ENCODE measurements around the gene PCDH10. TPM values are rescaled to one million over a fixed set of nuclear protein-coding genes. Genes with fewer than 3 reads are reported as not detected.
A peak's percentile ranks its signal among the peaks of the same experiment; 100 is the strongest.

The PCDH10 gene
- polyA plus RNA-seq, 1 experiment, result 31.1 TPM

DNA sequence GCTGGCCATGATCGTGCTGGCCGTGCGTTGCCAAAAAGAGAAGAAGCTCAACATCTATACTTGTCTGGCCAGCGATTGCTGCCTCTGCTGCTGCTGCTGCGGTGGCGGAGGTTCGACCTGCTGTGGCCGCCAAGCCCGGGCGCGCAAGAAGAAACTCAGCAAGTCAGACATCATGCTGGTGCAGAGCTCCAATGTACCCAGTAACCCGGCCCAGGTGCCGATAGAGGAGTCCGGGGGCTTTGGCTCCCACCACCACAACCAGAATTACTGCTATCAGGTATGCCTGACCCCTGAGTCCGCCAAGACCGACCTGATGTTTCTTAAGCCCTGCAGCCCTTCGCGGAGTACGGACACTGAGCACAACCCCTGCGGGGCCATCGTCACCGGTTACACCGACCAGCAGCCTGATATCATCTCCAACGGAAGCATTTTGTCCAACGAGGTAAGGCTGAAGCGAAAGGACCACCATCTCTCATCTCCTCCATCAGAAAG is 3.3 kb downstream of the PCDH10 start:
- DNase-seq (ENCODE audit: low read depth), result no peak
- Histone ChIP-seq H3K4me3 (ENCODE audit: low read depth, low read length) (peak overlapping the region; percentile 58), H3K36me3 (ENCODE audit: control insufficient read depth, insufficient read depth, low read length) (no peaks in the 10 kb centered on the region), H3K27me3 (ENCODE audit: control insufficient read depth, insufficient read depth, low read length) (peaks cover 3% of the 10 kb centered on the region)
- no peak for TF ChIP-seq CTCF (IDR thresholded peaks at IDR 0.05; ENCODE audit: insufficient read depth, low read depth, low read length)
- ChIA-PET CTCF (interaction anchor here (0.9 to 1.5 kb wide), 4 partner anchors 8 to 1783 kb away, joined by 3 to 4 read pairs (median 4); no protein-coding TSS in a partner anchor), POLR2A (no interaction called here)

DNA sequence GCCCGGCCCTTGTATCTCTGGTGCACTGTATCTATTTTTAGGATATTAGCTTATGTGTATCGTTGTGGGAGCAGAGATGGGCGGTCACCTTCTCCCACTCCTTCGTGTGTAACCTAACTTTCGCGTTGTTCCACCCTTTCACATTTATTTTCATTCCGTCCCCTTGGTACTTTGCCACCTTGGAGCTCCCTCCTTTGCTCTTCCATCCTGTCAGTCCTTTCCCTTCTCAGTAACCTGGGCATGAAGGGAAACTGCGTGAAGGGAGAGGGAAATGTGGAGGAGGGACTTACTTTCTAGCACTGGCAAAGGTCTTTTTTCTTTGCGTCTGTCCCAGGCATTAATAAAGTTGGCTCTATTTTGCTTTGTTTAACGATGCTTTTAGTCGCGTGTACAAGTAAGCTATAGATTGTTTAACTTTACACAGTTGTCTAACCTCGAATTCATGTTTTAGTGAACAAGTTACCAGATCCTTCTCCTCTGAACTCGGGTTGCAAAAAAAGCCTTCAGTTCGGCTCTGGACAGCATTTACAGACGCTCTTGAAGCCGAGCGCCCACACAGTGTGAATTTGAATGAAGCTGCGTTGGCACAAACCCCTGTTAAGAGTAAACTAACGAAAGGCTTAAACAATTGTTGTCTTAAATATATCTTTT is 3.9 kb downstream of the PCDH10 start:
- TF ChIP-seq CTCF (IDR thresholded peaks at IDR 0.05; ENCODE audit: insufficient read depth, low read depth, low read length), result no peak
- no peaks in the 10 kb centered on the region for H3K36me3 ChIP-seq (ENCODE audit: control insufficient read depth, insufficient read depth, low read length)
- peaks cover 3% of the 10 kb centered on the region for H3K27me3 ChIP-seq (ENCODE audit: control insufficient read depth, insufficient read depth, low read length)
- H3K4me3 ChIP-seq (ENCODE audit: low read depth, low read length), result peak overlapping the region; percentile 58
- DNase-seq (ENCODE audit: low read depth), result no peak
- POLR2A ChIA-PET, result no interaction called here
- CTCF ChIA-PET, result interaction anchor here (0.6 to 1.5 kb wide), 4 partner anchors 8 to 1783 kb away, joined by 3 to 5 read pairs (median 4); no protein-coding TSS in a partner anchor

GRCh38 chr4:133154725-133155124 is 5.6 kb downstream of the PCDH10 start:
- CTCF ChIA-PET, result interaction anchor here (0.9 to 1.5 kb wide), 7 partner anchors 8 to 1781 kb away, joined by 3 to 8 read pairs (median 5); no protein-coding TSS in a partner anchor
- TF ChIP-seq CTCF (IDR thresholded peaks at IDR 0.05; ENCODE audit: insufficient read depth, low read depth, low read length), result peak; percentile 71
- POLR2A ChIA-PET, result no interaction called here
- no peak for DNase-seq (ENCODE audit: low read depth)
- no peaks in the 10 kb centered on the region for H3K36me3 ChIP-seq (ENCODE audit: control insufficient read depth, insufficient read depth, low read length)
- peaks cover 3% of the 10 kb centered on the region for H3K27me3 ChIP-seq (ENCODE audit: control insufficient read depth, insufficient read depth, low read length)
- no peak overlapping the region for H3K4me3 ChIP-seq (ENCODE audit: low read depth, low read length)

DNA sequence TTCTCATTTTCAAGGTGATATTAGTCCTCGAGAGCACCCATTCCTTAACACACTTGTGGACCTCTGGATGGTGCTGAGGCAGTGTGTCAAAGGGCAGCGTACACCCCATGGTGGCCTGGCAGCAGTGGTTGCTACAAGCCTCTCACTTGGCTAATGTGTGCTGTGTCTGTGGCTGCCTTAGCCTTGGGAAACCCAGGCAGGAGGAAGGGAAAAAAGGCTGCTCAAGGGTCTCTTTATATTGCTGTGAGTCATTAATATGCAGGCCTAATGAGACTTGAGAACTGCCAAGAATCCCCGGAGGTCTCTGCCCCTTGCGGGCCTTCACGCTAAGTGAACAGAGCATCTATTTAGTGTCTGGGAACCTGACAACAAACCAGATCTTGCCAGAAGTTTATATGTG is 7.0 kb downstream of the PCDH10 start:
- ChIA-PET POLR2A (no interaction called here), CTCF (no interaction called here)
- DNase-seq (ENCODE audit: low read depth), result no peak
- Histone ChIP-seq H3K27me3 (ENCODE audit: control insufficient read depth, insufficient read depth, low read length) (no peaks in the 10 kb centered on the region; the same call in 1 of the 2 replicates), H3K36me3 (ENCODE audit: control insufficient read depth, insufficient read depth, low read length) (no peaks in the 10 kb centered on the region), H3K4me3 (ENCODE audit: low read depth, low read length) (no peak overlapping the region)
- TF ChIP-seq CTCF (IDR thresholded peaks at IDR 0.05; ENCODE audit: insufficient read depth, low read depth, low read length), result no peak

- DNase-seq (ENCODE audit: low read depth), result no peak
- no peaks in the 10 kb centered on the region; the same call in 1 of the 2 replicates for H3K27me3 ChIP-seq (ENCODE audit: control insufficient read depth, insufficient read depth, low read length)
- CTCF ChIA-PET, result no interaction called here
- no peaks in the 10 kb centered on the region for H3K36me3 ChIP-seq (ENCODE audit: control insufficient read depth, insufficient read depth, low read length)
- no peak for TF ChIP-seq CTCF (IDR thresholded peaks at IDR 0.05; ENCODE audit: insufficient read depth, low read depth, low read length)
- no peak overlapping the region for H3K4me3 ChIP-seq (ENCODE audit: low read depth, low read length)
- POLR2A ChIA-PET, result no interaction called here
Measured at GRCh38 chr4:133156556-133156955, 7.5 kb downstream of the PCDH10 start.
